Umbilical cord (tissue), 2 donors: Measurements from ENCODE around the gene LCNL1. TPM values are rescaled to one million over a fixed set of nuclear protein-coding genes. Genes with fewer than 3 reads are reported as not detected.
"Not testable (repeated sequence)": the region's sequence is repeated elsewhere in the genome, so short reads cannot be mapped to it uniquely, and the experiment has no call there.

Experiments used
- DNase-seq: peaks from one replicate; pipeline ENCODE4 v3.0.0-alpha.2; 2015; ENCODE audit warnings: low spot score
- total RNA-seq: library from RNA; depleted of rRNA; stranded (reverse); fragments of >200 nt; gene quantifications from one replicate; pipeline ENCODE4 v1.2.3, GENCODE V29; 2014; ENCODE audit warnings: low replicate concordance; ENCODE audit not compliant: insufficient read depth

Gene LCNL1
- total RNA-seq, 1 donor from 2014 or later = 0.72 TPM

GRCh38 chr9:136992819-136993369, 10.1 kb downstream of the LCNL1 start:
- no peak for DNase-seq

GRCh38 chr9:136994180-136994887, 11.5 kb downstream of the LCNL1 start:
- DNase-seq = peak; percentile 30

GRCh38 chr9:136994888-136995230, 12.1 kb downstream of the LCNL1 start:
- no peak for DNase-seq

GRCh38 chr9:136995362-136995761, 12.6 kb downstream of the LCNL1 start:
- DNase-seq = peak; percentile 35

- DNase-seq = peak; percentile 69
Observed at GRCh38 chr9:136995772-136996311, 13.0 kb downstream of the LCNL1 start.

- peak; percentile 71 for DNase-seq
Observed at GRCh38 chr9:136996361-136997292, 13.8 kb downstream of the LCNL1 start, which contains the start of gene CLIC3. Gene CLIC3, minus strand, starts transcription at chr9:136996568. Its CDS starts 25 bp downstream, at chr9:136996543.

- DNase-seq = no peak
Observed at GRCh38 chr9:136997371-136997770, 14.6 kb downstream of the LCNL1 start.

- no peak for DNase-seq
Observed at GRCh38 chr9:136997830-136998234, 15.0 kb downstream of the LCNL1 start.

GRCh38 chr9:137000177-137000930, 17.6 kb downstream of the LCNL1 start:
- DNase-seq = peak; percentile 68

GRCh38 chr9:137001857-137002645, 19.3 kb downstream of the LCNL1 start:
- DNase-seq = no peak

- DNase-seq = no peak
Observed at GRCh38 chr9:137002646-137003041, 19.9 kb downstream of the LCNL1 start.

- DNase-seq = not testable (repeated sequence)
Observed at GRCh38 chr9:137004285-137004684, 21.5 kb downstream of the LCNL1 start.

- DNase-seq = no peak
Observed at GRCh38 chr9:137006116-137007003, 23.6 kb downstream of the LCNL1 start.

GRCh38 chr9:137007108-137007815, 24.5 kb downstream of the LCNL1 start:
- no peak for DNase-seq

- DNase-seq = no peak
Observed at GRCh38 chr9:137007816-137008270, 25.1 kb downstream of the LCNL1 start.

- no peak for DNase-seq
Observed at GRCh38 chr9:137008312-137008711, 25.5 kb downstream of the LCNL1 start.

- DNase-seq = no peak
Observed at GRCh38 chr9:137009217-137009616, 26.4 kb downstream of the LCNL1 start.

GRCh38 chr9:137009938-137010732, 27.3 kb downstream of the LCNL1 start:
- DNase-seq = no peak
